Stimulated activated effector memory CD8-positive, alpha-beta T cell treated with anti-CD3 and anti-CD28 coated beads, Interleukin-12 subunit alpha, Interleukin-12 subunit beta, amount 100 ng/mL, for 72 hours (primary cell): ENCODE results near the gene GHSR.

ENCODE experiments used
- ATAC-seq: fragments of 150-1000 bp; cut with Tn5 transposase; 2 replicates; pipeline ENCODE4 v1.10.0; 2021
- DNase-seq, 2 donors: peaks; one replicate each; pipeline ENCODE4 v3.0.0; 2021 to 2022; ENCODE audit warnings: low spot score in 2 of 2
- H3K27ac Mint-ChIP-seq: one replicate; pipeline ENCODE4 v1.8.0; 2022; ENCODE audit warnings: mild to moderate bottlenecking, mixed read lengths
- H3K36me3 Mint-ChIP-seq: one replicate; pipeline ENCODE4 v1.8.0; 2022; ENCODE audit warnings: mild to moderate bottlenecking, mixed read lengths
- H3K4me1 Mint-ChIP-seq: one replicate; pipeline ENCODE4 v1.8.0; 2022; ENCODE audit warnings: mixed read lengths
- H3K4me3 Mint-ChIP-seq: one replicate; pipeline ENCODE4 v1.8.0; 2022; ENCODE audit warnings: mild to moderate bottlenecking, mixed read lengths
- H3K9me3 Mint-ChIP-seq: one replicate; pipeline ENCODE4 v1.8.0; 2022; ENCODE audit warnings: mixed read lengths

GHSR gene

GRCh38 chr3:172448661-172449465, 607 bp upstream of the GHSR start:
- DNase-seq = no peak
- Mint-ChIP-seq H3K4me1 (peaks cover 34% of the 10 kb centered on the region), H3K27ac (no peak overlapping the region), H3K9me3 (no peaks in the 10 kb centered on the region), H3K4me3 (peak overlapping the region; percentile 73), H3K36me3 (no peaks in the 10 kb centered on the region)
- ATAC-seq = peak; percentile 17

- no peak overlapping the region for H3K27ac Mint-ChIP-seq
- no peak for ATAC-seq
Measured at GRCh38 chr3:172446198-172446597, 2.1 kb downstream of the GHSR start.

GRCh38 chr3:172444821-172445220, 3.4 kb downstream of the GHSR start:
- no peak overlapping the region for H3K4me3 Mint-ChIP-seq
- H3K27ac Mint-ChIP-seq = no peak overlapping the region
- no peaks in the 10 kb centered on the region for H3K36me3 Mint-ChIP-seq
- ATAC-seq (no peak), DNase-seq (no peak)
- no peaks in the 10 kb centered on the region for H3K9me3 Mint-ChIP-seq
- H3K4me1 Mint-ChIP-seq = peaks cover 29% of the 10 kb centered on the region

More at GRCh38 chr3:172446198-172446597, 2.1 kb downstream of the GHSR start:
- no peak for DNase-seq
- no peak overlapping the region for H3K4me3 Mint-ChIP-seq
- H3K9me3 Mint-ChIP-seq = no peaks in the 10 kb centered on the region
- no peaks in the 10 kb centered on the region for H3K36me3 Mint-ChIP-seq
- H3K4me1 Mint-ChIP-seq = peaks cover 34% of the 10 kb centered on the region

GRCh38 chr3:172442606-172443005, 5.7 kb downstream of the GHSR start:
- DNase-seq = no peak
- Mint-ChIP-seq H3K9me3 (no peaks in the 10 kb centered on the region), H3K27ac (no peak overlapping the region), H3K4me1 (peaks cover 8% of the 10 kb centered on the region), H3K36me3 (no peaks in the 10 kb centered on the region), H3K4me3 (no peak overlapping the region)
- no peak for ATAC-seq

- Mint-ChIP-seq H3K4me1 (no peaks in the 10 kb centered on the region), H3K36me3 (no peaks in the 10 kb centered on the region), H3K4me3 (no peak overlapping the region), H3K9me3 (no peaks in the 10 kb centered on the region), H3K27ac (no peak overlapping the region)
- DNase-seq (no peak), ATAC-seq (no peak)
Measured at GRCh38 chr3:172441581-172441980, 6.7 kb downstream of the GHSR start.

GRCh38 chr3:172438186-172438585, 10.1 kb downstream of the GHSR start:
- no peak for ATAC-seq

GRCh38 chr3:172437713-172438112, 10.5 kb downstream of the GHSR start:
- no peak for ATAC-seq
- no peak for DNase-seq
- Mint-ChIP-seq H3K27ac (no peak overlapping the region), H3K9me3 (peaks cover 6% of the 10 kb centered on the region), H3K4me3 (no peak overlapping the region), H3K36me3 (no peaks in the 10 kb centered on the region), H3K4me1 (no peaks in the 10 kb centered on the region)

More at GRCh38 chr3:172438186-172438585, 10.1 kb downstream of the GHSR start:
- DNase-seq = no peak
- Mint-ChIP-seq H3K4me1 (no peaks in the 10 kb centered on the region), H3K9me3 (peaks cover 6% of the 10 kb centered on the region), H3K4me3 (no peak overlapping the region), H3K27ac (no peak overlapping the region), H3K36me3 (no peaks in the 10 kb centered on the region)

- Mint-ChIP-seq H3K36me3 (no peaks in the 10 kb centered on the region), H3K4me3 (no peak overlapping the region), H3K27ac (no peak overlapping the region), H3K4me1 (no peaks in the 10 kb centered on the region), H3K9me3 (no peaks in the 10 kb centered on the region)
- DNase-seq (peak in 1 of 2 donors; percentile 28), ATAC-seq (no peak)
Measured at GRCh38 chr3:172415323-172415722, 32.9 kb downstream of the GHSR start.

- no peaks in the 10 kb centered on the region for H3K9me3 Mint-ChIP-seq
- H3K27ac Mint-ChIP-seq = no peak overlapping the region
- H3K4me3 Mint-ChIP-seq = no peak overlapping the region
- DNase-seq (peak in 1 of 2 donors; percentile 32), ATAC-seq (peak; percentile 24)
- no peaks in the 10 kb centered on the region for H3K36me3 Mint-ChIP-seq
- no peaks in the 10 kb centered on the region for H3K4me1 Mint-ChIP-seq
Measured at GRCh38 chr3:172411478-172411947, 36.7 kb downstream of the GHSR start.

GRCh38 chr3:172410702-172411477, 37.4 kb downstream of the GHSR start:
- Mint-ChIP-seq H3K9me3 (no peaks in the 10 kb centered on the region), H3K36me3 (no peaks in the 10 kb centered on the region), H3K27ac (no peak overlapping the region), H3K4me1 (no peaks in the 10 kb centered on the region), H3K4me3 (no peak overlapping the region)
- DNase-seq (no peak), ATAC-seq (peak; percentile 51)

GRCh38 chr3:172407872-172408271, 40.4 kb downstream of the GHSR start:
- Mint-ChIP-seq H3K36me3 (peaks cover under 1% of the 10 kb centered on the region), H3K9me3 (no peaks in the 10 kb centered on the region), H3K4me3 (no peak overlapping the region), H3K27ac (no peak overlapping the region), H3K4me1 (no peaks in the 10 kb centered on the region)
- ATAC-seq (no peak), DNase-seq (no peak)

- DNase-seq (no peak), ATAC-seq (no peak)
- Mint-ChIP-seq H3K27ac (no peak overlapping the region), H3K36me3 (peaks cover 7% of the 10 kb centered on the region), H3K9me3 (peaks cover 4% of the 10 kb centered on the region), H3K4me1 (no peaks in the 10 kb centered on the region), H3K4me3 (no peak overlapping the region)
Measured at GRCh38 chr3:172405914-172406313, 42.3 kb downstream of the GHSR start.

GRCh38 chr3:172404237-172404962, 43.9 kb downstream of the GHSR start:
- H3K36me3 Mint-ChIP-seq = peaks cover 7% of the 10 kb centered on the region
- H3K4me1 Mint-ChIP-seq = no peaks in the 10 kb centered on the region
- ATAC-seq = no peak
- H3K4me3 Mint-ChIP-seq = no peak overlapping the region
- peaks cover 4% of the 10 kb centered on the region for H3K9me3 Mint-ChIP-seq
- no peak for DNase-seq
- no peak overlapping the region for H3K27ac Mint-ChIP-seq

- H3K9me3 Mint-ChIP-seq = peaks cover 4% of the 10 kb centered on the region
- no peak overlapping the region for H3K4me3 Mint-ChIP-seq
- no peaks in the 10 kb centered on the region for H3K4me1 Mint-ChIP-seq
- no peak for ATAC-seq
- DNase-seq = no peak
- peaks cover 7% of the 10 kb centered on the region for H3K36me3 Mint-ChIP-seq
- no peak overlapping the region for H3K27ac Mint-ChIP-seq
Measured at GRCh38 chr3:172402892-172403643, 45.2 kb downstream of the GHSR start.

- H3K4me1 Mint-ChIP-seq = no peaks in the 10 kb centered on the region
- no peak for DNase-seq
- no peak for ATAC-seq
- no peak overlapping the region for H3K27ac Mint-ChIP-seq
- H3K9me3 Mint-ChIP-seq = peaks cover 4% of the 10 kb centered on the region
- H3K4me3 Mint-ChIP-seq = no peak overlapping the region
- H3K36me3 Mint-ChIP-seq = peaks cover 12% of the 10 kb centered on the region
Measured at GRCh38 chr3:172402090-172402489, 46.2 kb downstream of the GHSR start.
